H7 (cell line): ENCODE data around the gene HNF1B. TPM values are rescaled to one million over a fixed set of nuclear protein-coding genes. Genes with fewer than 3 reads are reported as not detected.
"Not testable (repeated sequence)": the region's sequence is repeated elsewhere in the genome, so short reads cannot be mapped to it uniquely, and the experiment has no call there.

ENCODE experiments used
- DNase-seq: peaks from one replicate; pipeline ENCODE4 v3.0.0; 2012
- H3K27me3 ChIP-seq: 2 replicates; pipeline ENCODE4 v1.6.0; 2011; ENCODE audit warnings: mild to moderate bottlenecking, low read length; ENCODE audit not compliant: control insufficient read depth, insufficient read depth
- H3K36me3 ChIP-seq: replicated peaks from 2 replicates; pipeline ENCODE4 v1.5.1; 2011; ENCODE audit warnings: low read length; ENCODE audit not compliant: control insufficient read depth, insufficient read depth
- H3K4me3 ChIP-seq: 2 replicates; pipeline ENCODE4 v1.5.1; 2011; ENCODE audit warnings: low read depth, mild to moderate bottlenecking, control low read depth, low read length, moderate library complexity; ENCODE audit not compliant: insufficient read depth
- total RNA-seq: library from RNA; depleted of rRNA; stranded (reverse); fragments of >200 nt; shearing (Covaris generic); gene quantifications from 2 replicates; pipeline ENCODE4 v1.2.3, GENCODE V29; 2014; rRNA removed

HNF1B gene, protein sequence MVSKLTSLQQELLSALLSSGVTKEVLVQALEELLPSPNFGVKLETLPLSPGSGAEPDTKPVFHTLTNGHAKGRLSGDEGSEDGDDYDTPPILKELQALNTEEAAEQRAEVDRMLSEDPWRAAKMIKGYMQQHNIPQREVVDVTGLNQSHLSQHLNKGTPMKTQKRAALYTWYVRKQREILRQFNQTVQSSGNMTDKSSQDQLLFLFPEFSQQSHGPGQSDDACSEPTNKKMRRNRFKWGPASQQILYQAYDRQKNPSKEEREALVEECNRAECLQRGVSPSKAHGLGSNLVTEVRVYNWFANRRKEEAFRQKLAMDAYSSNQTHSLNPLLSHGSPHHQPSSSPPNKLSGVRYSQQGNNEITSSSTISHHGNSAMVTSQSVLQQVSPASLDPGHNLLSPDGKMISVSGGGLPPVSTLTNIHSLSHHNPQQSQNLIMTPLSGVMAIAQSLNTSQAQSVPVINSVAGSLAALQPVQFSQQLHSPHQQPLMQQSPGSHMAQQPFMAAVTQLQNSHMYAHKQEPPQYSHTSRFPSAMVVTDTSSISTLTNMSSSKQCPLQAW
- total RNA-seq = 0.30 and 1.1 TPM in 2 replicates

- Histone ChIP-seq H3K27me3 (peaks cover 85% of the 10 kb centered on the region), H3K4me3 (peak within 1 kb of the TSS; percentile 54), H3K36me3 (no peaks in the 10 kb centered on the region)
- peak; percentile 87 for DNase-seq
Observed at GRCh38 chr17:37744961-37745800, at the start of gene HNF1B. Gene HNF1B, minus strand, starts transcription at chr17:37745059. Its CDS starts 175 bp downstream, at chr17:37744884.

- no peak for DNase-seq
- H3K27me3 ChIP-seq = no peaks in the 10 kb centered on the region
Observed at GRCh38 chr17:37792787-37793186, 47.9 kb upstream of the HNF1B start.

DNA sequence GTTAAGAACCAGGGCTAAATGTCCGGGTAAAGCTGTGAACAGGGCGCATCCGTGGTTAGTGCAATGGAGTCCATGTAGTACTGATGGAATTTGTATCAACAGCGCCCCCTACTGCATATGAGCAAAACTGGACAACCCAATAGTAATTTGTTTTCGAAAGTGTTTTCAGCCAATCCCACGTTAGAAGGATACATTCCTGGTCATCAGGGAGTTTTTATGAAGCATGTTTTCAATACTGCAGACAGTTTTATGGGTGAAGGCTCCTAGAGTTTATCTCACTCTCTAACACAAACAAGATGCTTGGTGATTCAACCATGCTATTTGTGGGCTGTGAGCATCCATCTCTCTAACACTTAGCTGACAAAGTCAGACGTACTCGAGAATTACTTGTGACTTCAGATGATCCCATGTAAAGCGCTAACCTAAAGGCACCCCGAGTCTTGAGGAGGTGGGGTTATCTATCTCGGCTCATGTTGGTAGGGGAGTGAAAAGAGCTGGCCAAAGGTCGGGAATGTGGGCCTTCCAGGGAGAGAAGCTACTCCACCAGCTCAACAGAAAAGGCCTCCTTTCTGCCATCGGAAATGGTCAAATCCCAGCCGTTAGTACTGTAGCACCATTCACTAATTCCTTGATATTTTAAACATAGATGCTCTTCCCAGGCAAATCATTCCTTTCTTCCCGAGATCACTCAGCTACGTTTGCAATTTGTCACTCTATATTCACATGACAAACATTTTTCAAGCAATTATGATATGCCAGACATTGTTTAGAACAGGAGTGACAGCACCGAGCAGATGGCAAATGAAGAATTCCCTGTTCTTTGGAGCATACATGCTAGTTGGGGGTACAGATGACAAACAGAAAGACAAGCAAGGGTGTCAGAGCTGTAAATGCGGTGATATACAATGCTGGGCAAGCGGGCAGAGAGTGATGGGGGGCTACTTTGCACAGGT lies 46.9 kb upstream of the HNF1B start:
- H3K36me3 ChIP-seq = no peaks in the 10 kb centered on the region
- no peak overlapping the region for H3K4me3 ChIP-seq
- peak; percentile 61 for DNase-seq
- no peaks in the 10 kb centered on the region for H3K27me3 ChIP-seq

More at GRCh38 chr17:37792787-37793186, 47.9 kb upstream of the HNF1B start:
- no peaks in the 10 kb centered on the region for H3K36me3 ChIP-seq
- H3K4me3 ChIP-seq = no peak overlapping the region

- Histone ChIP-seq H3K4me3 (no peak overlapping the region), H3K36me3 (no peaks in the 10 kb centered on the region), H3K27me3 (no peaks in the 10 kb centered on the region)
- no peak for DNase-seq
Observed at GRCh38 chr17:37789771-37790541, 45.1 kb upstream of the HNF1B start.

GRCh38 chr17:37789021-37789565 lies 44.2 kb upstream of the HNF1B start:
- H3K4me3 ChIP-seq = no peak overlapping the region
- H3K36me3 ChIP-seq = no peaks in the 10 kb centered on the region
- H3K27me3 ChIP-seq = no peaks in the 10 kb centered on the region
- DNase-seq = no peak

GRCh38 chr17:37788526-37788925 lies 43.7 kb upstream of the HNF1B start:
- H3K36me3 ChIP-seq = no peaks in the 10 kb centered on the region
- no peaks in the 10 kb centered on the region for H3K27me3 ChIP-seq
- H3K4me3 ChIP-seq = no peak overlapping the region
- no peak for DNase-seq

GRCh38 chr17:37787055-37787757 lies 42.3 kb upstream of the HNF1B start:
- Histone ChIP-seq H3K27me3 (no peaks in the 10 kb centered on the region), H3K4me3 (no peak overlapping the region), H3K36me3 (no peaks in the 10 kb centered on the region)
- no peak for DNase-seq

GRCh38 chr17:37786481-37786880 lies 41.6 kb upstream of the HNF1B start:
- no peak for DNase-seq
- Histone ChIP-seq H3K27me3 (no peaks in the 10 kb centered on the region), H3K36me3 (no peaks in the 10 kb centered on the region), H3K4me3 (no peak overlapping the region)

GRCh38 chr17:37782460-37782859 lies 37.6 kb upstream of the HNF1B start:
- DNase-seq, H3K4me3 ChIP-seq, H3K36me3 ChIP-seq, H3K27me3 ChIP-seq: not testable (repeated sequence)

DNA sequence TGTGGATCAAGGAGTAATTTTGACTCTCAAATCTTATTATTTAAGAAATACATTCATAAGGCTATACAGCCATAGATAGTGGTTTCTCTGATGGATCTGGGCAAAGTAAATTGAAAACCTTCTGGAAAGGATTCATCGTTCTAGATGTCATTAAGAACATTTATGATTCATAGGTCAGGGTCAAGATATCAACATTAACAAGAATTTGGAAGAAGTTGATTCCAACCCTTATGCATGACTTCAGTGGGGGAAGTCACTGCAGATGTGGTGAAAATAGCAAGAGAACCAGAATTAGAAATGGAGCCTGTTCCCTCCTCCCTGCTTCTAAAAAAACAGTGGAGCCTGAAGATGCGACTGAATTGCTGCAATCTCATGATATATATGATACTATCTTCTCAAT lies 36.6 kb upstream of the HNF1B start:
- Histone ChIP-seq H3K4me3 (no peak overlapping the region), H3K36me3 (no peaks in the 10 kb centered on the region), H3K27me3 (no peaks in the 10 kb centered on the region)
- DNase-seq = no peak

- H3K36me3 ChIP-seq = no peaks in the 10 kb centered on the region
- no peak for DNase-seq
- no peaks in the 10 kb centered on the region for H3K27me3 ChIP-seq
- H3K4me3 ChIP-seq = no peak overlapping the region
Observed at GRCh38 chr17:37779554-37779953, 34.7 kb upstream of the HNF1B start.

GRCh38 chr17:37774504-37774903 lies 29.6 kb upstream of the HNF1B start:
- Histone ChIP-seq H3K4me3 (no peak overlapping the region), H3K36me3 (no peaks in the 10 kb centered on the region), H3K27me3 (no peaks in the 10 kb centered on the region)
- DNase-seq = no peak

GRCh38 chr17:37772982-37773381 lies 28.1 kb upstream of the HNF1B start:
- H3K27me3 ChIP-seq = no peaks in the 10 kb centered on the region
- H3K4me3 ChIP-seq = no peak overlapping the region
- no peak for DNase-seq
- no peaks in the 10 kb centered on the region for H3K36me3 ChIP-seq
